Retinal pigment epithelial cell (primary cell): ENCODE measurements around the gene NCKAP5L.

Experiments
- DNase-seq: peaks from one replicate; pipeline ENCODE4 v3.0.0-alpha.2; 2010; ENCODE audit warnings: low read depth
- H3K4me3 ChIP-seq: 2 replicates; pipeline ENCODE4 v1.5.1; 2011; ENCODE audit warnings: mild to moderate bottlenecking, low read length, control low read depth, moderate library complexity
- CTCF ChIP-seq: conservative IDR thresholded peaks from 2 replicates; pipeline ENCODE4 v1.5.1; 2011; ENCODE audit warnings: low read depth, low read length, control low read depth, inconsistent platforms

Gene NCKAP5L

GRCh38 chr12:49827051-49827400 is 1.2 kb downstream of the NCKAP5L start:
- no peak for TF ChIP-seq CTCF
- H3K4me3 ChIP-seq, result peak overlapping the region; percentile 77
- DNase-seq, result no peak

GRCh38 chr12:49825971-49826421 is 2.2 kb downstream of the NCKAP5L start:
- no peak for DNase-seq
- H3K4me3 ChIP-seq, result no peak overlapping the region
- no peak for TF ChIP-seq CTCF

GRCh38 chr12:49825360-49825970 is 2.7 kb downstream of the NCKAP5L start:
- no peak for DNase-seq
- H3K4me3 ChIP-seq, result no peak overlapping the region
- TF ChIP-seq CTCF, result no peak

- TF ChIP-seq CTCF, result no peak
- no peak overlapping the region for H3K4me3 ChIP-seq
- no peak for DNase-seq
Measured at GRCh38 chr12:49824895-49825294, 3.3 kb downstream of the NCKAP5L start.

- H3K4me3 ChIP-seq, result no peak overlapping the region
- TF ChIP-seq CTCF, result no peak
- DNase-seq, result no peak
Measured at GRCh38 chr12:49824416-49824815, 3.8 kb downstream of the NCKAP5L start.

GRCh38 chr12:49823951-49824350 is 4.3 kb downstream of the NCKAP5L start:
- TF ChIP-seq CTCF, result no peak
- no peak for DNase-seq
- H3K4me3 ChIP-seq, result no peak overlapping the region

- no peak for TF ChIP-seq CTCF
- no peak overlapping the region for H3K4me3 ChIP-seq
- DNase-seq, result no peak
Measured at GRCh38 chr12:49823350-49823749, 4.9 kb downstream of the NCKAP5L start.
